H9 (cell line): ENCODE results near the gene SCGB2A2. TPM values are rescaled to one million over a fixed set of nuclear protein-coding genes. Genes with fewer than 3 reads are reported as not detected.
A peak's percentile ranks its signal among the peaks of the same experiment; 100 is the strongest.

Experiments used
- DNase-seq: peaks from one replicate; pipeline ENCODE4 v3.0.0-alpha.2; 2017
- H2AFZ ChIP-seq: one replicate; pipeline ENCODE4 v1.6.1; 2013; ENCODE audit warnings: mild to moderate bottlenecking, low read length, control low read depth, moderate library complexity
- H2AK5ac ChIP-seq: 2 replicates; pipeline ENCODE4 v1.6.1; 2013; ENCODE audit warnings: low read length, control low read depth, mixed read lengths; ENCODE audit not compliant: insufficient read length
- H2BK120ac ChIP-seq: one replicate; pipeline ENCODE4 v1.6.1; 2013; ENCODE audit warnings: low read depth, mild to moderate bottlenecking, low read length, control low read depth, inconsistent platforms; ENCODE audit not compliant: poor library complexity, severe bottlenecking
- H2BK12ac ChIP-seq: 2 replicates; pipeline ENCODE4 v1.6.1; 2013; ENCODE audit warnings: low read length, control low read depth, mixed read lengths, low read depth; ENCODE audit not compliant: insufficient read length
- H2BK15ac ChIP-seq: 2 replicates; pipeline ENCODE4 v1.6.1; 2013; ENCODE audit warnings: low read depth, low read length, control low read depth
- H2BK20ac ChIP-seq: one replicate; pipeline ENCODE4 v1.6.1; 2013; ENCODE audit warnings: low read depth, mild to moderate bottlenecking, low read length, control low read depth, inconsistent platforms; ENCODE audit not compliant: poor library complexity, severe bottlenecking
- H2BK5ac ChIP-seq: 2 replicates; pipeline ENCODE4 v1.6.1; 2013; ENCODE audit warnings: low read length, control low read depth, mixed read lengths; ENCODE audit not compliant: insufficient read length
- H3K14ac ChIP-seq: 2 replicates; pipeline ENCODE4 v1.6.1; 2013; ENCODE audit warnings: low read length, control low read depth; ENCODE audit not compliant: insufficient read depth
- H3K18ac ChIP-seq: 2 replicates; pipeline ENCODE4 v1.6.1; 2013; ENCODE audit warnings: low read depth, mild to moderate bottlenecking, mixed read lengths, low read length, control low read depth; ENCODE audit not compliant: insufficient read length
- H3K23ac ChIP-seq: 2 replicates; pipeline ENCODE4 v1.6.1; 2013; ENCODE audit warnings: low read length, control low read depth, mixed read lengths, low read depth; ENCODE audit not compliant: insufficient read length
- H3K23me2 ChIP-seq: 2 replicates; pipeline ENCODE4 v1.6.1; 2013; ENCODE audit warnings: low read depth, mild to moderate bottlenecking, mixed read lengths, low read length, control low read depth; ENCODE audit not compliant: insufficient read length, poor library complexity, severe bottlenecking
- H3K27ac ChIP-seq: 2 replicates; pipeline ENCODE4 v1.5.1; 2013; ENCODE audit warnings: low read length, control low read depth, mixed read lengths, low read depth; ENCODE audit not compliant: insufficient read length
- H3K27me3 ChIP-seq: 2 replicates; pipeline ENCODE4 v1.6.1; 2013; ENCODE audit warnings: low read length, control low read depth, inconsistent platforms; ENCODE audit not compliant: insufficient read depth
- H3K4ac ChIP-seq: 2 replicates; pipeline ENCODE4 v1.6.1; 2013; ENCODE audit warnings: low read depth, mild to moderate bottlenecking, control low read depth, inconsistent platforms, low read length, moderate library complexity
- H3K4me1 ChIP-seq: 2 replicates; pipeline ENCODE4 v1.6.1; 2013; ENCODE audit warnings: low read length, control low read depth, inconsistent platforms; ENCODE audit not compliant: insufficient read depth
- H3K4me2 ChIP-seq: 2 replicates; pipeline ENCODE4 v1.6.1; 2013; ENCODE audit warnings: low read length, control low read depth, mixed read lengths; ENCODE audit not compliant: insufficient read length, insufficient read depth
- H3K56ac ChIP-seq: 2 replicates; pipeline ENCODE4 v1.6.1; 2013; ENCODE audit warnings: low read depth, mild to moderate bottlenecking, mixed read lengths, low read length, control low read depth; ENCODE audit not compliant: insufficient read length
- H3K79me1 ChIP-seq: 2 replicates; pipeline ENCODE4 v1.6.1; 2013; ENCODE audit warnings: low read depth, mild to moderate bottlenecking, moderate library complexity, low read length, control low read depth, inconsistent platforms; ENCODE audit not compliant: insufficient read depth, poor library complexity, severe bottlenecking
- H3K79me2 ChIP-seq: 2 replicates; pipeline ENCODE4 v1.6.1; 2013; ENCODE audit warnings: low read length, control low read depth, inconsistent platforms; ENCODE audit not compliant: insufficient read depth
- H3K9ac ChIP-seq: 2 replicates; pipeline ENCODE4 v1.6.1; 2013; ENCODE audit warnings: low read length, control low read depth, mixed read lengths; ENCODE audit not compliant: insufficient read length; ENCODE audit errors: extremely low read depth
- H3K9me3 ChIP-seq: one replicate; pipeline ENCODE4 v1.6.1; 2013; ENCODE audit warnings: low read depth, low read length, inconsistent platforms; ENCODE audit not compliant: control insufficient read depth
- H3T11ph ChIP-seq: one replicate; pipeline ENCODE4 v1.6.1; 2013; ENCODE audit warnings: mild to moderate bottlenecking, low read length, control low read depth, inconsistent platforms
- H4K20me1 ChIP-seq: one replicate; pipeline ENCODE4 v1.6.1; 2013; ENCODE audit not compliant: control insufficient read depth, insufficient read length, insufficient read depth
- H4K5ac ChIP-seq: 2 replicates; pipeline ENCODE4 v1.6.1; 2013; ENCODE audit warnings: low read depth, mild to moderate bottlenecking, mixed read lengths, low read length, control low read depth; ENCODE audit not compliant: insufficient read length
- H4K8ac ChIP-seq: replicated peaks from 2 replicates; pipeline ENCODE4 v1.6.1; 2013; ENCODE audit warnings: low read length, control low read depth, mixed read lengths, low read depth; ENCODE audit not compliant: insufficient read length
- H4K91ac ChIP-seq: 2 replicates; pipeline ENCODE4 v1.6.1; 2013; ENCODE audit warnings: low read depth, mild to moderate bottlenecking, moderate library complexity, mixed read lengths, low read length, control low read depth; ENCODE audit not compliant: insufficient read length
- H3K27ac Mint-ChIP-seq, 3 experiments: 2 replicates in 2 of 3; 3 replicates in 1 of 3; pipeline ENCODE4 v1.8.0; 2020 to 2021; ENCODE audit warnings: mixed read lengths in 3 of 3, mild to moderate bottlenecking in 1 of 3, moderate library complexity in 1 of 3
- H3K27me3 Mint-ChIP-seq: 2 replicates; pipeline ENCODE4 v1.8.0; 2021; ENCODE audit warnings: low read depth, mild to moderate bottlenecking, moderate library complexity, mixed read lengths
- H3K36me3 Mint-ChIP-seq, 3 experiments: 2 replicates in 2 of 3; 3 replicates in 1 of 3; pipeline ENCODE4 v1.8.0; 2020 to 2021; ENCODE audit warnings: low read depth in 3 of 3, mixed read lengths in 3 of 3; ENCODE audit not compliant: insufficient read depth in 1 of 3
- H3K4me1 Mint-ChIP-seq, 2 experiments: 2 replicates each; pipeline ENCODE4 v1.8.0; 2020; ENCODE audit warnings: mixed read lengths in 2 of 2
- H3K4me3 Mint-ChIP-seq, 2 experiments: 2 replicates in 1 of 2; 3 replicates in 1 of 2; pipeline ENCODE4 v1.8.0; 2020 to 2021; ENCODE audit warnings: mild to moderate bottlenecking in 2 of 2, mixed read lengths in 2 of 2, moderate library complexity in 1 of 2
- H3K9me3 Mint-ChIP-seq, 2 experiments: 2 replicates in 1 of 2; 3 replicates in 1 of 2; pipeline ENCODE4 v1.8.0; 2020; ENCODE audit warnings: mild to moderate bottlenecking in 2 of 2, mixed read lengths in 2 of 2, moderate library complexity in 1 of 2
- CTCF ChIP-seq: fragments of 200-600 bp; sonication (generic); conservative IDR thresholded peaks from 3 replicates; pipeline ENCODE4 v1.8.0; 2021; ENCODE audit warnings: antibody characterized with exemption, mild to moderate bottlenecking
- WGBS: extraction: QIAGEN DNeasy Blood & Tissue Kit; methylation state at CpG from one replicate; pipeline ENCODE4 v1.1.7; 2013; ENCODE audit warnings: missing lambda C conversion rate, low lambda C conversion rate, mixed read lengths; ENCODE audit not compliant: insufficient read length; ENCODE audit errors: extremely low coverage; 5-methylcytosine and 5-hydroxymethylcytosine counted together
- total RNA-seq: library from RNA; stranded (reverse); gene quantifications from 2 replicates; pipeline ENCODE4 v1.2.1, GENCODE V29; 2021

Gene SCGB2A2
- total RNA-seq, 1 experiment from 2014 or later = not detected

- no peak overlapping the region for H3K4me3 Mint-ChIP-seq
- no peaks in the 10 kb centered on the region for H4K20me1 ChIP-seq
- no peak overlapping the region for H4K91ac ChIP-seq
- DNase-seq = peak; percentile 4
- no peak overlapping the region for H2BK5ac ChIP-seq
- H3K9ac ChIP-seq = no peak overlapping the region
- TF ChIP-seq CTCF = no peak
- no peaks in the 10 kb centered on the region for H3K79me1 ChIP-seq
- no peak overlapping the region for H3K27ac Mint-ChIP-seq
- H3K4me2 ChIP-seq = no peak overlapping the region
- H3K27me3 ChIP-seq = no peaks in the 10 kb centered on the region
- H3K23ac ChIP-seq = no peak overlapping the region
- H4K5ac ChIP-seq = no peak overlapping the region
- no peaks in the 10 kb centered on the region for H3K79me2 ChIP-seq
- no peaks in the 10 kb centered on the region for H3K9me3 Mint-ChIP-seq
- WGBS = no CpG with 5 or more reads among the region's 1 CpG
- H3T11ph ChIP-seq = no peak overlapping the region
- no peak overlapping the region for H3K4ac ChIP-seq
- H3K27me3 Mint-ChIP-seq = peaks cover 10% of the 10 kb centered on the region
- no peak overlapping the region for H3K18ac ChIP-seq
- no peak overlapping the region for H2BK12ac ChIP-seq
- no peaks in the 10 kb centered on the region for H3K9me3 ChIP-seq
- no peak overlapping the region for H2BK20ac ChIP-seq
- H3K14ac ChIP-seq = no peak overlapping the region
- H3K4me1 Mint-ChIP-seq = peaks cover 2% of the 10 kb centered on the region in 2 experiments; a peak in 1 of 4 replicates
- no peak overlapping the region for H2AK5ac ChIP-seq
- H3K27ac ChIP-seq = no peak overlapping the region
- no peak overlapping the region for H2BK120ac ChIP-seq
- no peak overlapping the region for H3K56ac ChIP-seq
- no peaks in the 10 kb centered on the region for H3K36me3 Mint-ChIP-seq
- no peaks in the 10 kb centered on the region for H3K23me2 ChIP-seq
- H3K4me1 ChIP-seq = no peaks in the 10 kb centered on the region
- H4K8ac ChIP-seq = no peak overlapping the region
- H2AFZ ChIP-seq = no peak overlapping the region
- no peak overlapping the region for H2BK15ac ChIP-seq
Measured at GRCh38 chr11:62315431-62315830, 45.5 kb downstream of the SCGB2A2 start.
